LNCaP clone FGC (cell line): ENCODE measurements around the gene FGD1.
A peak's percentile ranks its signal among the peaks of the same experiment; 100 is the strongest.

Experiments used
- DNase-seq: peaks from one replicate; pipeline ENCODE4 v3.0.0-alpha.2; 2011; ENCODE audit warnings: low read depth
- H3K4me3 ChIP-seq: 2 replicates; pipeline ENCODE4 v1.5.1; 2011; ENCODE audit warnings: mild to moderate bottlenecking, low read depth, low read length, control low read depth
- TF ChIP-seq, protein P1 (sequence below): IDR thresholded peaks from 2 replicates; pipeline ENCODE4 v1.5.1; 2012; ENCODE audit warnings: mild to moderate bottlenecking; ENCODE audit not compliant: control insufficient read depth, insufficient read depth; ENCODE audit errors: extremely low read depth

The FGD1 gene

GRCh38 chrX:54452920-54453319 lies 43.1 kb downstream of the FGD1 start:
- no peak overlapping the region for H3K4me3 ChIP-seq
- no peak for DNase-seq
- TF ChIP-seq, protein P1, sequence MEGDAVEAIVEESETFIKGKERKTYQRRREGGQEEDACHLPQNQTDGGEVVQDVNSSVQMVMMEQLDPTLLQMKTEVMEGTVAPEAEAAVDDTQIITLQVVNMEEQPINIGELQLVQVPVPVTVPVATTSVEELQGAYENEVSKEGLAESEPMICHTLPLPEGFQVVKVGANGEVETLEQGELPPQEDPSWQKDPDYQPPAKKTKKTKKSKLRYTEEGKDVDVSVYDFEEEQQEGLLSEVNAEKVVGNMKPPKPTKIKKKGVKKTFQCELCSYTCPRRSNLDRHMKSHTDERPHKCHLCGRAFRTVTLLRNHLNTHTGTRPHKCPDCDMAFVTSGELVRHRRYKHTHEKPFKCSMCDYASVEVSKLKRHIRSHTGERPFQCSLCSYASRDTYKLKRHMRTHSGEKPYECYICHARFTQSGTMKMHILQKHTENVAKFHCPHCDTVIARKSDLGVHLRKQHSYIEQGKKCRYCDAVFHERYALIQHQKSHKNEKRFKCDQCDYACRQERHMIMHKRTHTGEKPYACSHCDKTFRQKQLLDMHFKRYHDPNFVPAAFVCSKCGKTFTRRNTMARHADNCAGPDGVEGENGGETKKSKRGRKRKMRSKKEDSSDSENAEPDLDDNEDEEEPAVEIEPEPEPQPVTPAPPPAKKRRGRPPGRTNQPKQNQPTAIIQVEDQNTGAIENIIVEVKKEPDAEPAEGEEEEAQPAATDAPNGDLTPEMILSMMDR, result no peak

GRCh38 chrX:54449929-54450328 lies 46.1 kb downstream of the FGD1 start:
- DNase-seq, result no peak
- H3K4me3 ChIP-seq, result no peak overlapping the region
- TF ChIP-seq, protein P1, result no peak

GRCh38 chrX:54447461-54447860 lies 48.6 kb downstream of the FGD1 start:
- DNase-seq, result no peak
- no peak overlapping the region for H3K4me3 ChIP-seq
- TF ChIP-seq, protein P1, result peak; percentile 18; the same call in 1 of the 2 replicates

- H3K4me3 ChIP-seq, result no peak overlapping the region
- no peak for DNase-seq
- TF ChIP-seq, protein P1, result no peak
These were observed 50.0 kb downstream of the FGD1 start for GRCh38 chrX:54446084-54446483.

GRCh38 chrX:54444752-54445151 lies 51.3 kb downstream of the FGD1 start:
- TF ChIP-seq, protein P1, result no peak

DNA sequence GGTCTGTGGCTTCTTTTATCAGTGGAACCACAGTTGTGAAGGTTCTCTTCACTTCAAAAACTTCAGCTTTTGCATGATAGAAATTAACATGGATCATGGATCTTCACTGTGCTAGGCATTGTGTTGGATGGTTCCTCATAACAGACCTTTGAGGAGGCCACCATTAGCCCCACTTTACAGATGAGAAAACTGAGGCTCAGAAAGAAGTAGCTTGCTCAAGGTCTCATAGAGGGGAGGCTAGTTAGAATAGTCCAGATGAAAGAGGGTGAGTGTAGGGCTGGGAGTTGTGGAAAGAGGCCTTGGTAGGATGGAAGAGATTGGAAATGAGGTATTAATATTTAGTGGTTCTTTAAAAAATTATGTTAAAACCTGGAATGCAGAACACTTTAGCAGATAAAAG lies 53.2 kb downstream of the FGD1 start:
- no peak for DNase-seq
- no peak overlapping the region for H3K4me3 ChIP-seq
- TF ChIP-seq, protein P1, result no peak

More at GRCh38 chrX:54444752-54445151, 51.3 kb downstream of the FGD1 start:
- no peak overlapping the region for H3K4me3 ChIP-seq
- no peak for DNase-seq
